GM19328 (cell line): Measurements from ENCODE around the gene RTP2.
A peak's percentile ranks its signal among the peaks of the same experiment; 100 is the strongest.

ENCODE experiments used
- ATAC-seq: cut with Tn5 transposase; IDR thresholded peaks from one replicate; pipeline ENCODE4 v1.9.1; 2021; ENCODE audit warnings: mild to moderate bottlenecking, moderate library complexity; ENCODE audit not compliant: unreplicated experiment

RTP2 gene, protein sequence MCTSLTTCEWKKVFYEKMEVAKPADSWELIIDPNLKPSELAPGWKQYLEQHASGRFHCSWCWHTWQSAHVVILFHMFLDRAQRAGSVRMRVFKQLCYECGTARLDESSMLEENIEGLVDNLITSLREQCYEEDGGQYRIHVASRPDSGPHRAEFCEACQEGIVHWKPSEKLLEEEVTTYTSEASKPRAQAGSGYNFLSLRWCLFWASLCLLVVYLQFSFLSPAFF

DNA sequence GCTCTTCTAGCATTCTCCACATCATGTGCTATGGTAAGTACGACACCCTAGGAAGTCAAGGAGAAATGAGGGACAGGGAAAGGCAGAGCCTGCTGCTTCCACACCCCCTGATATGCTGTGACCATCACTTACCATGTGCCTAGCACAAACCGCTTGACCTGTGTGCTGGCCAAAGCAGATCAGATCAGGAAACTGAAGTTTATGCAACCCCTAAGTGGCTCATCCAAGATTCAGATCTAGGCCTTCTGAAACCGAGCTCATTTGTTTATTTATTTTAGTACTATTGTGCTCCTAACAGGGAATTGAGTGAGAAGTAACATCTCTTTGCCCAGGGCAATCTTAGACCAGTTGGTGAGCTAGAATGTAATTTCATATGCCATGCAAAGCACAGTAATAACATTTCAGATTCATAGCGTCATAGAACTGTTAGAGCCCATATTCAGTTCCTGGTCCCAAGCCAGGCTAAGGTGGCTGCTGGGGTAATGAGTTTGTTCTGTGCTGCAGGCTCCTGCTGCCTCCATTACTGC lies at the start of gene RTP2:
Gene RTP2, minus strand, starts transcription at position 51 of the 527 bp plus-strand sequence. CDS start 429 bp downstream, outside the sequence.
- ATAC-seq = no peak

DNA sequence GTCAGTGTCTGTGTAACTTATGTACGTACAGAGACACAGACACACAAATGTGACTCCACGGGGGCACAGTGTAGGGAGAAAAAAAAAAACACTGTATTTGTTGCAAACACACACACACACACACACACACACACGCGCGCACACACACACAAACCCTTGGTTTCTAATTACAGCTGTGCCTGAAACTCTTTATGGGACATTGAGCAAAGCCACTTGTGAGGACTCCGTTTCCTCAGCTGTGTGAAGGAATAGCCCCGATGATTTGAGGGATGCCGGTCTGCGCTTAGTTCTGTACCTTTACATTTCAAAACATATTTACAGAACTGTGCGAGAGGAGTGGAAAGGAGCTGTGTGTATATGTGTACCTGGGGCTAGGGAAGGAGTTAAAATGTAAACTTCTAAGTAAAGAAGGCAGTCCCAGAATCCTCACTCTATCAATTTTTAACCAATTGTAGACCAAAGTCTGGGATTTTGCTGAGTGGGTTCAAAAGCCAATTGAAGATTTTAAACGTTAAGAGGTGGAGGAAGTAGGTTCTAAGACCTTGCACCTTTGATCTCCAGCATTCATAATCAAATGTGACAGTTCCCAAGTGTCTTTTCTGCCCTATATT lies 48.3 kb upstream of the RTP2 start:
- ATAC-seq = no peak

GRCh38 chr3:187750006-187750512 lies 47.7 kb upstream of the RTP2 start:
- ATAC-seq = no peak

- ATAC-seq = no peak
Observed at GRCh38 chr3:187748050-187748481, 45.7 kb upstream of the RTP2 start.

- ATAC-seq = no peak
Observed at GRCh38 chr3:187747506-187747905, 45.1 kb upstream of the RTP2 start.

- ATAC-seq = no peak
Observed at GRCh38 chr3:187746442-187747281, 44.3 kb upstream of the RTP2 start.

DNA sequence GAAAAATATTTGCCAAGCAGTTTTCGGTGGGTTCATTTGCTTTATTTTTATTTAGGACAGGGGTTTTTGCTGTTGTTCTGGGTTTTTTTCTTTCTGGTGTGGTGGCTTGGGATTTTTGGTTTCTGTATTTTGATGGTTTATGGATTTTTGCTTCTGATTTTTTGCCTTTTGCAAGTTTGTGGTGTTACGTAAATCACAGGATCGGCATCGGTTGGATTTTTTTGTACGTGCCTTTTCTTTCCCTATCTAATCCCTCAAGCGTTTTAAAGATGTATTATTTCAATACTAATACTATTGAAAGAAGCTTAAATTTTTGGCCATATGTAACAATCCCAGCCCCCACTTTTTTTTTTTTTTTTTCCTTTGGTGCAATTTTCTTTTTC lies 43.7 kb upstream of the RTP2 start:
- no peak for ATAC-seq

- ATAC-seq = peak; percentile 85
Observed at GRCh38 chr3:187745201-187746058, 43.1 kb upstream of the RTP2 start, which contains the start of gene BCL6. TSS of gene BCL6 (minus strand) at chr3:187745468. CDS start at chr3:187733693, 11,775 bp downstream.

DNA sequence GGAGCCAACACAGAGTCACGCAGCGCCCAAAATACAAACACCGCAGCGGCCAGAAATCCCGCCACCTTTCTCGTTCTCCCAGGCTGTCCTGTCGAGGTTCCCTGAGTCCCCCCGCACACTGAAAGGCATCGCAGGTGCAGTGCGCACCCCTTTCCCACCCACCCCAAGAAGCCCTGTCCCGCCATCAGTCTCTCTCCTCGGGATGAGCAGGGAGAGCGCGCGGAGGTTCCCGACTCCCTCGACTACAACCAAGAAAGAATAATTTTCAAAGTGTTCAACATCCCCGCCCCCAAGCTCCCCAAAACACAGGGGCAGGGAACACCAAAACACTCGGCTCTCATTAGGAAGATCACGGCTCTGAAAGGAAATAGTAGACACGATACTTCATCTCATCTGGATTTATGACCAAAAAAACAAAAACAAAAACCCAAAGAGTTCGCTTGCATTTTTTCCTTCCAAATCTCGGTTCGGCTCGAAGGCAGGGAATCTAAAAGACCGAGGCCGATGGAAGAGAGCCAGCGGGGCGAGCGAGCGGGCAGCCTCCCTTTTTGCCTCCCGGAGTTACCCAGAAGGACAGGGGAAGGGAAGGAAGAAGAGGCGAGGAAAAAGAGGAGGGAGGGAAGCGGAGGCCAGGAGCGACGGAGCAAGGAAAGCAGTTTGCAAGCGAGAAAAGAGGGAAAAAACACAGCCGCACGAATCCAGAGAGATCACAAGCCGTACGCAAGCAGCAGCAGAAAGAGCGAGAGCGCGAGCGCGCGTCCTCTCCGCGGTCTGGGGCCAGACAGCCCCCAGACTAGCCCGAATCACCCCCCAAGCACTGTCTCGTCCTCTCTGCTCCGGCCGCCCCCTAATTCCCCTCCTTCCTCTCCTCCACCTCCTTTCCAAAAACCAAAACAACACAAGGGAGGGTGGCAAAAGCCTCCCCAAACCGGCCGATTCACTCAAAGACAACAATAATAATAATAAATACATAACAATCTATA lies 42.1 kb upstream of the RTP2 start:
- no peak for ATAC-seq

DNA sequence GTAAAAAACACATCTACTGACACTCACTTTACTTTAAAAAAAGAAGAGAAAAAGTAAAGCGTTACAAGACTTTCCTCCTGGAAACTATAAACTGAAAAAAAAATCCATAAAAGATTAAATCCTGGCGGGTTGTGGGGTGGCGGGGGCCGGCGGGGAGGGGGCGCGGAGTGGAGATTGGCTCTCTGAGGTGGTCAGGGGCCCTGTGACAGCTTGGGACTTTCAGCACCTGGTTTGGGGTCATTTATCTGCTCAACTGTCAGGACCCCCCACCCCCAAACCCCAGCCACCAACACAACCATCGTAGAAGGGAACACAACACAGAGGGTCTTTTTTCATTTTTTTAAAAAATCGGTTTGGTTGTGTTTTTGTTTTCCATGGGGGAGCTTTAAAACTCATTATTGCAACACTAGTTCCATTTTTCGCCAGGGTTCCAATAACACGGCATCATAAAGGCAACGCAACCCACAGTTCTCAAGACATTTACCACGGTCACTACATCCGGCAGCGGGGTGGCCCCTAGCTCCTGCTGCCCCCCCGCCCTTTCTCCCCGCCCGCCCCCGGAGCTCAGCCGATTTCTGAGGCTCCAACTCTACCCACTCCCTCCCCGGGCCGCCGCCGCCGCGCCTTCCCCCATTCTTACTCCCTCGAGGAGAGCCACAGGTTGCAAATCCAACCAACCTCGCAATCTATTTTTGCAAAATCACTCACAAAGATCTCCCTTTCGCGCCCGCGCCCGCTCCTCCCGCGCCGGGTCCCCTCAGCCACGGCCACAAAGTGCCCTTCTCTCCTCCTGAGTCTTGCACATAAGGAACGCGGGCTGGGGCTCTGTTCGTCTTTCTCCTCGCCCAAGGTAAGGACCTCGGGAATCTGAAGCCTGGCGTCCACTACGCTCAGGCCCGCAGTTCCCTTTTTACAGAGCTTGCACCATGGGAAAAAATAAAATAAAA lies 41.1 kb upstream of the RTP2 start:
- no peak for ATAC-seq

GRCh38 chr3:187742351-187743171 lies 40.2 kb upstream of the RTP2 start:
- no peak for ATAC-seq

DNA sequence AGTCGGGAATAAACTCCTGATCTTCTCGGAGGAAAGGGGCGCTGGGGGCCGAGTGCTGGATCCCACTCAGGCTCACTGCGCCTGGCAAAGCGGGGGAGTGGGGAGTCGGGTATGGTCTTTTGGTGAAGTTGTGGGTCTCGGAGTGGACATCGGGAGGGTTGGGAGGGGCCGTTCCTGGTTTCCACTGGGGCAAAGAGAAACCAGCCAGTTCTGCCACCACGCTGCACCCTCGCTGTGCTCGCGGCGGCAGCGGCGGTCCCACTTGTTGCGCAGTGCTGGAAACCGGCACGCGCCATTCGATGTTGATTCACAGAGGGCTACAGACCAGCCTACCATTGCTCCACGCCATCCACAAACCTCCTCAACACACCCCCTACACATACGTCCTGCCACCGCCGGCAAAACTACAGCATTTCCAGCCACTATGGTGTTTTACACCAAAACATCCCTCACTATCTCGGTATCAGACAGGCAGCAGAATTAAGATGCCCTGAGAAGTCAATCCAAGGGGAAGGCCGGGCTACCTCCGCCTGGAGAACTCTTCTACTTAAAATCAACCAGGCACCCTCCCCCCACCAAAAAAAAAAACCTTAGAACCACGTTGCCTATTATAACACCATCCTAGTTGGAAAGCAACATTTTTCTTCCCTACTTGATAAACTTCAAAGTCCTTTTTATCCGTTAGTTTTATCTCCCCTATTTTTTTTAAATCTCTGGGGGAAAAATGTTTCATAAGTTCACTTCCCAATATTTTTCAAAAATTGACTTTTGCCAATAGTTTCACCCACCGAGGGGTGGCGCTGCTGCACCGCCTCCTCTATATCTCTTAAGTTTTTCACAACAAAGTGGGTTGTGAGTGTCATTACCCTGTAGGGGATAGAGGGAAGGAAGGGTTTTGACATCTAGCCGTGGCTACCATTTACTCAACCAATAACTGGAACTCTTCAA lies 39.3 kb upstream of the RTP2 start:
- ATAC-seq = no peak

- ATAC-seq = no peak
Observed at GRCh38 chr3:187740421-187741399, 38.4 kb upstream of the RTP2 start.

GRCh38 chr3:187739561-187740332 lies 37.4 kb upstream of the RTP2 start:
- no peak for ATAC-seq
